Ramos (cell line): Measurements from ENCODE around the gene PRSS3.
"Not testable (repeated sequence)": the region's sequence is repeated elsewhere in the genome, so short reads cannot be mapped to it uniquely, and the experiment has no call there.

ENCODE experiments used
- in situ Hi-C: fragments of 300-500 bp; cut with MboI; formaldehyde crosslinking; loops from one replicate; pipeline ENCODE4 v1.14.3; 2022; ENCODE audit warnings: low sequenced_read_pairs; ENCODE audit not compliant: unreplicated experiment

PRSS3 gene

GRCh38 chr9:33782395-33783152 is 12.8 kb upstream of the PRSS3 start:
- in situ Hi-C loops: no loop called here

DNA sequence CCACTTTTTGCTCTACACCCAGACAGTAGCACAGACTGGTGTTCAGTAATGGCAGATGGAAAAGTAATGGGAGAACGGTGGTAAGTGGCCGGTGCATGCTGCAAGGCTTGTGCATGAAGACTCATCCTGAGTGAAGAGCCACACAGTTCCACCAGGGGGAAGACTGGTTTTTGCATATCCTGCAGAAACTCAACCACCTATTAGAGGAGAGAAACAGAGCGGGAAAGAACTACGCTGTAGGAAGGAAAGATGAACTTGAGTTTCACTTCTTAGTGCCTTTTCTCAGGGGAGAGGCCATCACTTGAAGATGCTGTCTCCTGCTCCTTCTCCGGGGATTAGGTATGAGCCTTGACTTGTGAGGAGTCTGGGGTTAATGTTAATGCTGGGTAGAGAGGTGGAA is 9.4 kb upstream of the PRSS3 start:
- in situ Hi-C loops: no loop called here

DNA sequence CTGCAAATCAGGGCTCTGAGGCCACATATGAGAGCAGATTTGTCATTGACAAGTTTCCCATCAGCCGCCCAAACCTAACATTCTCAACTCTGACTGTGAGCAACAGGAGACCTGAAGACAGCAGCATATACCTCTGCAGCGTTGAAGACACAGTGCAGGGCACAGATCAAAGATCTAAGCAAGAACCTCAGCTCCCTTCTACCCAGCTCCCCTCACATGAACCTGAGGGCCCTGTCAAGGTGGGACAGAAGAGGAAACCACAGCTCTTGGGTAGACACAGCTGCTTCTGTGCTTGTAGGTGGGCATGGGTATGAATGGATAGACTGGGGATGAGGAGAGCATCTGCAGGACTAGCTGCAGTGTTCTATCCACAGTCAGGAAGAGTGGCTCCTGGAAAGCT is 8.7 kb upstream of the PRSS3 start:
- in situ Hi-C loops: no loop called here

DNA sequence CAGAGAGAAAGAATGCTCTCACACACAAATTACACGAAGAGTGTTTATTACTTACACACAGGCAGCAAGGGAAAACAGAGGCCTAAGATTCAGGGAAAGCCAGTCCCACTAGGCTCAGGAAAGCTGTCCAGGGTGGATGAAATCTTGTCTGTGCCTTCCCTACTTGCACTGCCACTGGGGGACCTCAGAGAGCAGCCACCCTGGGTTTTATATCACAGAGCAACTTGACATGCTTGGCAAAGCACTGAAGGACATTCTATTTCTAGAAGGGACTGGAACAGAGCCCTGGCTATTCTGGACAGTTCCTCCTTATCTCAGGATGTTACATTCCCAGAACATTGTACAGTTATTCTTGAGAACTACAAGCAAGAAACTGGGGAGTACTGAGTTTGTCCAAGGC is 7.5 kb upstream of the PRSS3 start:
- in situ Hi-C loops: no loop called here

DNA sequence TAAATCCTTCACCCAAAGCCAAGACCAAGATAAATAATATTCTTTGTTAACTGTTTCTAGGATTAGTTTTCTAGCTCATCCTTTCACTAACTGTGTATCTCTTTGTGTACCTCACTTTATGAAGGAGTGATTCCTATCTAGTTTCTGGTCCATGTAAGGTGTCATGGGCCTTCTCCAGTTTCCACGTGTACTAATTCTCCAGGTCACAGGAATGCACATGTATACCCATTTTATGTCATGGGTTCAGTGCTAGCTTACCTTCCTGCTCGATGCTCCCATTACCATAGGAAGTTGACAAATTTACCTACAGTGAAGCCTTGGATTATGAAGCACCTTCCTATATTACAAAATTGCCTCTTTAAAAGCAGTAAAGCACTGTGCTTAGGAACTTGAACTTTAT is 5.9 kb upstream of the PRSS3 start:
- in situ Hi-C loops: not testable (repeated sequence)

- in situ Hi-C loops: no loop called here
Observed at GRCh38 chr9:33791117-33791516, 4.2 kb upstream of the PRSS3 start.

- in situ Hi-C loops: not testable (repeated sequence)
Observed at GRCh38 chr9:33793496-33793895, 1.9 kb upstream of the PRSS3 start.

DNA sequence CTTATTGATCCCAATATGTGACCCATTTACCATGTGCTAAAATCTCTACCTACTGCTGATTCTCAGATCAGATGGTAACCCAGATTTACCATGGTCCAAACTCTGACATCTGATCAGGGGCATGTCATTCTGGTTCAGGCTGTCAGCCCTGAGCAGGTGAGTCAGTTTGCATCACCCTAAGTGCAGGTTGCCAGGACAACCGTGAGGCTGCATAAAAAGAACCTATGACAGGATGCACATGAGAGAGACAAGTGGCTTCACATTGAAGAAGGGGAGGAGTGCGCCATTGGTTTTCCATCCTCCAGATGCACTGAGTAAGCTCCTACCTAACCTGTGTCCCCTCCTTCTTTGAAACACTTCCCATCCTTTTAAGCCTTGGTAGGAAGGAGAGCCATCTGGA is 801 bp upstream of the PRSS3 start:
- in situ Hi-C loops: no loop called here

DNA sequence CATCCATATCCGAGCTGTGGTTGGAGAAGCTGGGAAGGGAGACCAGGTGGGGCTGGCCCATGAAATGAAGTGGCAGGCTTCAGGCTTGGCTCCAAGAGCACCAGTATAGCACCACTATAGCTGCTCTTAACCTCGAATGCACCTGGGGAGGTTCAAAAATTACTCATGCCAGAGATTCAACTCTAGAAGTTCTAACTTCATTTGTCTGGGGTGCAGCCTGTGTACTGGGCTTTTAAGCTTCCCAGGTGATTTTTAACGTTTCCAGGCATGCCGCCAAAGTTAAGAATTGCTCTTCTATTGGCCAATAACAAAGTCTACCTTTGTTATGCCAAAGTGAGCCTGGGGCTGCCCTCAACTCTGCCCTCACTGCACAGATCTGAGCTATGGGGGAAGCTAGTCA is 458 bp downstream of the PRSS3 start:
- in situ Hi-C loops: no loop called here

DNA sequence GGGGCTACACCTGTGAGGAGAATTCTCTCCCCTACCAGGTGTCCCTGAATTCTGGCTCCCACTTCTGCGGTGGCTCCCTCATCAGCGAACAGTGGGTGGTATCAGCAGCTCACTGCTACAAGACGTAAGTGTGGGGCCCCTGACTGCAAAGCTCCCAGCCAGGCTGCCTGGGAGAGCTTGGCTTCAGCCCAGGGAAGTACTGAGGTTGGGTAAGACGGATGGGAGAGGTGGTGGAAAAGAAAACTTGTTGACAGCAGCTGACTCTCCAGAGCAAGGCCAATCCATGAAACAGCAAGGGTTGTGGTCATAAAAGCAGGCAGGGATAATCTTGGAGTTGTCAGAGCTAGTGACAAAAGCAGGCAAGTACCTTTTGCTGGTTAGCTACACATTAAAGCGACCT is 1.3 kb downstream of the PRSS3 start:
- in situ Hi-C loops: not testable (repeated sequence)

DNA sequence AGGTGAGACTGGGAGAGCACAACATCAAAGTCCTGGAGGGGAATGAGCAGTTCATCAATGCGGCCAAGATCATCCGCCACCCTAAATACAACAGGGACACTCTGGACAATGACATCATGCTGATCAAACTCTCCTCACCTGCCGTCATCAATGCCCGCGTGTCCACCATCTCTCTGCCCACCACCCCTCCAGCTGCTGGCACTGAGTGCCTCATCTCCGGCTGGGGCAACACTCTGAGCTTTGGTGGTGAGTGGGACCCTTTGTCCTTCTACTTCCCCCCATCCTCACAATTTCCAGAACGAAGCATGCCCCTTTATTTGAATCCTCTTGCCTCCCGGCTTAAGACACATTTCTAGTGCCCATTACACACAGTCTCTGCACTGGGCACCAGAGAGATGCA is 2.5 kb downstream of the PRSS3 start:
- in situ Hi-C loops: no loop called here

GRCh38 chr9:33798545-33798944 is 3.2 kb downstream of the PRSS3 start:
- in situ Hi-C loops: no loop called here

DNA sequence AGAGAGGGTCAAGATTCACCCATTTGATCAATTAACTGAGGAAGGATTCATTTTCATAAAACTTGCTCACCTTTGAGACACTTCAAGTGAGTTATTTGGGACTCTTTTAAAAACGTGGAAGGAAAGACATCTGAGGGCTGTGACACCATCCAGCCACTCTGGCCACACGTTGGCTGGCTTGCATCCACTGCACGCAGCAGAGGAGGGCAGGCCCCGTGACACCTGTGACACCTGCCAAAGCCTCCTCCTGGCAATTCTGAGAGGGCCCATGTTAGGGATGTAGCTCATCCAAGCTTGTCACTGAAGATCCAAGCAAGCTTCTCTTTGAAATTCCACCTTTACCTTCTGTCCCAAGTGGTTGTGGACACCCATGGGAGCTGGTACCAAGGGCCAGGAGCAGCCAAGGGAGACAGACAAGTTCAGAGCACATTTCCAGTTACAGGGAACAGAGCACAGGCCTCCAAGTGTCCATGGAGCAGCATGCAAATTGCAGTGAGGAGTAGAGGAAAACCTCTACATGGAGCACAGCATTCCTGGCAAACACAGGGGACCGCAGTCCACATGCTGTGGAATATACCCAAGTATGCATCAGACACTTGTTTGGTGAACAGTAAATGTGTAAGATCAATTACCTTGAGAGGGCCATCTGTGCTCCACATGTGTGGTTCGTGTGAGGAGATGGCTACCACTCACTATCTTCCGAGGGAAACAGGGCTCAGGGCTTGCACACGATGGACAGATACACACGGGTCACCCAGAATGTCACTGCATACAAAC is 4.8 kb downstream of the PRSS3 start:
- in situ Hi-C loops: no loop called here

GRCh38 chr9:33800886-33801285 is 5.5 kb downstream of the PRSS3 start:
- in situ Hi-C loops: no loop called here

DNA sequence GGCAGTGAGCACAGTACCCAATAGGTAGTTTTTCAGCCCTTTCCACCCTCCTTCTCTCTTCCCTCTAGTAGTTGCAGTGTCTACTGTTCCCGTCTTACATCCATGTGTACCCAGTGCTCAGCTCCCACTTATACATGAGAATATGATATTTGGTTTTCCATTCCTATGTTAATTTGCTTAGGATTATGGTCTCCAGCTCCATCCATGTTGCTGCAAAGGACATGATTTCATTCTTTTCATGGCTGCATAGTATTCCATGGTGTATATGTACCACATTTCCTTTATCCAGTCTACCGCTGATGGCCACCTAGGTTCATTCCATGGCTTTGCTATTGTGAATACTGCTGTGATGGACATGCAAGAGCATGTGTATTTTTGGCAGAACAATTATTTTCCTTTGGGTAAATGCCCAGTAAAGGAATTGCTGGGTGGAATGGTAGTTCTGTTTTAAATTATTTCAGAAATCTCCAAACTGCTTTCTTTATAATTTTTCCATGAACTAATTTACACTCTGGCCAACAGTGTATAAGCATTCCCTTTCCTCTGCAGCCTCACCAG is 6.7 kb downstream of the PRSS3 start:
- in situ Hi-C loops: not testable (repeated sequence)

- in situ Hi-C loops: not testable (repeated sequence)
Observed at GRCh38 chr9:33804196-33804595, 8.8 kb downstream of the PRSS3 start.

- in situ Hi-C loops: not testable (repeated sequence)
Observed at GRCh38 chr9:33807156-33807555, 11.8 kb downstream of the PRSS3 start.

GRCh38 chr9:33808979-33809322 is 13.6 kb downstream of the PRSS3 start:
- in situ Hi-C loops: not testable (repeated sequence)

GRCh38 chr9:33809506-33809905 is 14.1 kb downstream of the PRSS3 start:
- in situ Hi-C loops: no loop called here

DNA sequence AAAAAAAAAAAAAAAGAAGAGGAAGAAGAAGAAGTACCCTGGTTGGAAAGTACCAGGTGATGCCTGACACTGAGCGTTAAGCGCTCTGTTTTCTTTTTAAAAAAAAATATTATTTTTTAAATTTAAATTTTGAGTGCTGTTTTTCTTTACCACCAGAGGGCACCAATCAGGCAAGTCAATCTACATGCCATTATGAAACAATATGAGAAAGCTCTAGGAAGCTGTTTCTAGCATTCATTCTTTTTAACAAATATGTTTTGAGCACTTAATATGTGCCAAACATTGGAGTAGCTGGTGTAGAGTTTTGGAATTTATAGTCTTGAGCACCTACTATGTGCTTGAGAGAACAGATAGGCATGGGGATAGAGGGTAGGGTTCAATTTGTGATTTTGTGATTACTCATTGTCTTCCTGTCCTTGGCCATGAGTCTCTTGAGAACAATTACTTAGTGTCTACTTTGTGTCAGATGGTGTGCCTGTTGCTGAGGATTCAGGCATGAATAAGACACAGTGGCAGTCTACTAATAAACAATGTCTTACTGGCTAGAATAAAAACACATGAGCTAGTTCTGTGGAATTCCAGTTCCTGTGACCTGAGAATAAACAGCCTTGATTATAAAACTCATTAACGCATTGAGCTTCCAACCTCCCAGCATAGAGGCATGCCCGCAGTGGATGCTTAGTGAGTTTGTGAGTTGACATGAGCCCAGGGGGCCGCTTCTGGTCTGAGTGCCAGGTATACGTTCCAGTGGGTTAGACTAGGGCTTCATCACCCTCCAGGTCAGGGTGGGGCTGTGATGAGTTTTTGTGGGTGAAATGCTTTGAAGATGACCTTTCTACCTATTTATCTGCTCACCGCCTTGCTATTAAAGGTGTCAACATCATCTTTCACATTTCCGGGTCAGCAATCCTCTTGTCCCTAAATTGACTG is 18.6 kb downstream of the PRSS3 start:
- in situ Hi-C loops: no loop called here

DNA sequence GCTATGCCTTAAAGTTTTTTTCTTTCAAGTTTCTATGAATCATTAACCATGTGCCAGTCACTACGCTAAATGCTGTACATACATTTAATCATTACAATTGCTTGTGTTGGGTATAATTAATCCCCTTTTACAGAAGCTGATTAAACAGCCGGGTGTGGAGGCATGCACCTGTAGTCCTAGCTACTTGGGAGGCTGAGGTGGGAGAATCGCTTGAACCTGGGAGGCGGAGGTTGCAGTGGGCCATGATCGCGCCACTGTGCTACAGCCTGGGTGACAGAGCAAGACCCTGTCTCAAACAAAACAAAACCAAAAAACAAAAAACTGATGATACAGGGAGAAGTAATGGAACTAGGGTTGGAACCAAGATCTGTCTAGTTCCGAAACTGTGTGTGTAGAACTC is 20.4 kb downstream of the PRSS3 start:
- in situ Hi-C loops: no loop called here
